Ishikawa (cell line): ENCODE measurements around the gene SCN3B.

Experiments used
- CEBPB ChIP-seq: IDR thresholded peaks from 2 replicates; pipeline ENCODE4 v1.6.1; 2012
- CREB1 ChIP-seq: IDR thresholded peaks from 2 replicates; pipeline ENCODE4 v1.6.1; 2012; ENCODE audit warnings: low read depth
- EGR1 ChIP-seq: IDR thresholded peaks from 2 replicates; pipeline ENCODE4 v1.6.1; 2012
- EP300 ChIP-seq: IDR thresholded peaks from 2 replicates; pipeline ENCODE4 v1.6.1; 2012; ENCODE audit warnings: borderline replicate concordance
- FOXM1 ChIP-seq: IDR thresholded peaks from 2 replicates; pipeline ENCODE4 v1.6.1; 2012; ENCODE audit warnings: low read depth, borderline replicate concordance
- NFIC ChIP-seq: IDR thresholded peaks from 2 replicates; pipeline ENCODE4 v1.6.1; 2012
- RAD21 ChIP-seq: IDR thresholded peaks from 2 replicates; pipeline ENCODE4 v1.6.1; 2012; ENCODE audit warnings: low read depth
- TAF1 ChIP-seq: IDR thresholded peaks from 2 replicates; pipeline ENCODE4 v1.6.1; 2012; ENCODE audit warnings: low read depth, mild to moderate bottlenecking
- TCF12 ChIP-seq: IDR thresholded peaks from 2 replicates; pipeline ENCODE4 v1.6.1; 2012; ENCODE audit warnings: low read depth
- TEAD4 ChIP-seq: IDR thresholded peaks from 2 replicates; pipeline ENCODE4 v1.6.1; 2012
- YY1 ChIP-seq: IDR thresholded peaks from 2 replicates; pipeline ENCODE4 v1.6.1; 2012; ENCODE audit warnings: low read depth
- ZBTB7A ChIP-seq: IDR thresholded peaks from 2 replicates; pipeline ENCODE4 v1.6.1; 2012; ENCODE audit warnings: low read depth
- TF ChIP-seq, protein P1 (sequence below): IDR thresholded peaks from 2 replicates; pipeline ENCODE4 v1.6.1; 2012
- TF ChIP-seq, protein P2 (sequence below): IDR thresholded peaks from 2 replicates; pipeline ENCODE4 v1.6.1; 2012
- TF ChIP-seq, protein P3 (sequence below): IDR thresholded peaks from 2 replicates; pipeline ENCODE4 v1.6.1; 2012; ENCODE audit warnings: low read depth, mild to moderate bottlenecking

SCN3B gene

DNA sequence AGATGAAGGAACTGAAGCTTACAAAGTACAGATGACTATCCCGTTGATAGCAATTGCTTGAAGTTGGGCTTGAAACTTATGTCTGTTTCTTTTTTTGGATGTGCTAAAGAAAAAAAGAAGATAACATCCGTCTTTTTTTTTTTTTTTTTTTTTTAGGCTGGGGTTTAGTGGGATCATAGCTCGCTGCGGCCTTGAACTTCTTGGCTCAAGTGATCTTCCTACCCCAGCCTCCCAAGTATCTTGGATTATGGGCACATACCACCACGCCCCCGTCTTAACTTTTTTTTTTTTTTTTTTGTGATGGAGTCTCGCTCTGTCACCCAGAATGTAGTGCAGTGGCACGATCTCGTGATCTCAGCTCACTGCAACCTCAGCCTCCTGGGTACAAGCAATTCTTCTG, 40.8 kb upstream of the SCN3B start:
- TF ChIP-seq RAD21: no peak

DNA sequence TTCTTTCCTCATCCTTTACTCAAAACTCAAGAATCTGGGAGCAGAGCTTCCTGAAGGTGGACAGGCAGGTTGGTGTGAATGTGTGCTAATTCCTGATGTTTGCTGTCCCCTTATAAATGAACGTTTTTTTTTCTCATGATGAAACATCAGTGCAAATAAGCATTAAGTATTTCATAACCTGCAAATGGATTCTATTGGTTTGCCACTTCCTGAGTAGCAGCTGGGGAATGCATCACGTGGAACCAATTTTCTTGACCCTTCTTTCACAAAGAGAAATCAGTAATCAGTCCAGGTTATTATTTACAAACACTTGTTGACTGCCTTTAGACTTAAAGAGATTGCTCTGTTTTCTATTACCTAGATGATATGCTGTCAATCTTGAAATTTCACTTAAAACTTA, 40.1 kb upstream of the SCN3B start:
- no peak for TF ChIP-seq TAF1
- no peak for TF ChIP-seq ZBTB7A
- TF ChIP-seq EP300: no peak
- TF ChIP-seq RAD21: no peak
- no peak for TF ChIP-seq CEBPB
- no peak for TF ChIP-seq NFIC

DNA sequence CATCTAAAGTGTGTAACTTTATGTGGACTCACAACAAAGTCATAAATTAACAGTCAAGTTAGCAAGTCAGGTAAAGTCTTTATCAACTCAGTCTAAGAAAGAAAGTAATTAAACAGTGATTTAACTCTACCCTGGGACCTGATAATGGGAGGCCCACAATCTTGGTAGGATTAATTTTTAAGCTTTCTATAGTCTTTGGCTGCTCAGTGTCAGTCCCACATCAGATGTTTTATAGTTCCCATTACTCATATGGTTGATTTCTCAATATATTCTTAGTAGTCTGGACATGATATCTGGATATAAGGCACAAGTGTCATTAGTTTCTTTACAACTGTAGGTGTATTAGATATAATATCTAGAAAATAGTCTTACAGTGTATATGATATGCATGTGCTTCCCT, 38.5 kb upstream of the SCN3B start:
- TF ChIP-seq FOXM1 (no peak), TEAD4 (no peak), YY1 (no peak), EP300 (no peak), EGR1 (no peak), CREB1 (no peak)
- TF ChIP-seq, protein P1, sequence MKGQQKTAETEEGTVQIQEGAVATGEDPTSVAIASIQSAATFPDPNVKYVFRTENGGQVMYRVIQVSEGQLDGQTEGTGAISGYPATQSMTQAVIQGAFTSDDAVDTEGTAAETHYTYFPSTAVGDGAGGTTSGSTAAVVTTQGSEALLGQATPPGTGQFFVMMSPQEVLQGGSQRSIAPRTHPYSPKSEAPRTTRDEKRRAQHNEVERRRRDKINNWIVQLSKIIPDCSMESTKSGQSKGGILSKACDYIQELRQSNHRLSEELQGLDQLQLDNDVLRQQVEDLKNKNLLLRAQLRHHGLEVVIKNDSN: no peak

DNA sequence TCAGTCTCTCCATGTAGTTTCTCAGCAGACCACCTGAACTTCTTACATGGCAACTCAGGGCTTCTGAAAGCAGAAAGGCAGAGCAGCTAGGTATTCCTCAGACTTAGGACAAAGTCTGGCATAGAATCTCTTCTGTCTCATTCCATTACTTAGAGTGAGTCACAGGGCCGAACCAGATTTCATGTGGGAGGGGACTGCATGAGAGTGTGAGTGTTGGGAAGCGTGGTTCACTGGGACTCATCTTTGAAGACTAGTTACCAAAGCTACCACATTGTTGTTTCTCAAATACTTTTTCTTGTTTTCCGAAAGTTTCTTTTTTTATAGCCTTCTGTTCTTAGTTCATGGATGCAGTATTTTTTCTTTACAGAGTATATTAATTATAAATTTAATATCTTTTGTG, 36.1 kb upstream of the SCN3B start:
- TF ChIP-seq NFIC: no peak
- no peak for TF ChIP-seq EGR1
- no peak for TF ChIP-seq TEAD4
- no peak for TF ChIP-seq EP300
- TF ChIP-seq, protein P2, sequence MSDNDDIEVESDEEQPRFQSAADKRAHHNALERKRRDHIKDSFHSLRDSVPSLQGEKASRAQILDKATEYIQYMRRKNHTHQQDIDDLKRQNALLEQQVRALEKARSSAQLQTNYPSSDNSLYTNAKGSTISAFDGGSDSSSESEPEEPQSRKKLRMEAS: no peak
- TF ChIP-seq, protein P3, sequence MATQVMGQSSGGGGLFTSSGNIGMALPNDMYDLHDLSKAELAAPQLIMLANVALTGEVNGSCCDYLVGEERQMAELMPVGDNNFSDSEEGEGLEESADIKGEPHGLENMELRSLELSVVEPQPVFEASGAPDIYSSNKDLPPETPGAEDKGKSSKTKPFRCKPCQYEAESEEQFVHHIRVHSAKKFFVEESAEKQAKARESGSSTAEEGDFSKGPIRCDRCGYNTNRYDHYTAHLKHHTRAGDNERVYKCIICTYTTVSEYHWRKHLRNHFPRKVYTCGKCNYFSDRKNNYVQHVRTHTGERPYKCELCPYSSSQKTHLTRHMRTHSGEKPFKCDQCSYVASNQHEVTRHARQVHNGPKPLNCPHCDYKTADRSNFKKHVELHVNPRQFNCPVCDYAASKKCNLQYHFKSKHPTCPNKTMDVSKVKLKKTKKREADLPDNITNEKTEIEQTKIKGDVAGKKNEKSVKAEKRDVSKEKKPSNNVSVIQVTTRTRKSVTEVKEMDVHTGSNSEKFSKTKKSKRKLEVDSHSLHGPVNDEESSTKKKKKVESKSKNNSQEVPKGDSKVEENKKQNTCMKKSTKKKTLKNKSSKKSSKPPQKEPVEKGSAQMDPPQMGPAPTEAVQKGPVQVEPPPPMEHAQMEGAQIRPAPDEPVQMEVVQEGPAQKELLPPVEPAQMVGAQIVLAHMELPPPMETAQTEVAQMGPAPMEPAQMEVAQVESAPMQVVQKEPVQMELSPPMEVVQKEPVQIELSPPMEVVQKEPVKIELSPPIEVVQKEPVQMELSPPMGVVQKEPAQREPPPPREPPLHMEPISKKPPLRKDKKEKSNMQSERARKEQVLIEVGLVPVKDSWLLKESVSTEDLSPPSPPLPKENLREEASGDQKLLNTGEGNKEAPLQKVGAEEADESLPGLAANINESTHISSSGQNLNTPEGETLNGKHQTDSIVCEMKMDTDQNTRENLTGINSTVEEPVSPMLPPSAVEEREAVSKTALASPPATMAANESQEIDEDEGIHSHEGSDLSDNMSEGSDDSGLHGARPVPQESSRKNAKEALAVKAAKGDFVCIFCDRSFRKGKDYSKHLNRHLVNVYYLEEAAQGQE: no peak
- no peak for TF ChIP-seq ZBTB7A
- no peak for TF ChIP-seq CREB1
- TF ChIP-seq YY1: no peak
- no peak for TF ChIP-seq TAF1
- no peak for TF ChIP-seq TCF12

DNA sequence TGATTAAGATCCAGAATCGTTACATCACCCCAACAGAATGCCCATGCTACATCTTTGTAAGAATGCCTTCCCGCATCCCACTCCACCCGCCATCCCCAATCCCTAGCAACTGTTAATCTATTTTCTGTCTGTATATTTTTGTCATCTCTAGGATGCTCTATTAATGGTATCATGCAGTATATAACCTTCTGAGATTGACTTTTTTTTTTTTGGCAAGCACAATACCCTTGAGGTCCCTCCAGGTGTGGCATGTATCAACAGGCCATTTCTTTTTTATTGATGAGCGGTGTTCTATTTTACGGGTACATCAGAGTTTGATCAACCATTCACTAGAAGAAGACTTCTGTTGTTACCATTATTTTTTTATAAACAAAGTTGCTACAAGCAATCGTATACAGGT, 30.2 kb upstream of the SCN3B start:
- no peak for TF ChIP-seq YY1
- TF ChIP-seq, protein P2: no peak
- TF ChIP-seq FOXM1: no peak
- TF ChIP-seq EP300: no peak
- TF ChIP-seq, protein P3: no peak
- no peak for TF ChIP-seq EGR1
- no peak for TF ChIP-seq TAF1
- TF ChIP-seq, protein P1: no peak
- no peak for TF ChIP-seq NFIC
- TF ChIP-seq TCF12: no peak
- no peak for TF ChIP-seq TEAD4
- no peak for TF ChIP-seq CREB1

DNA sequence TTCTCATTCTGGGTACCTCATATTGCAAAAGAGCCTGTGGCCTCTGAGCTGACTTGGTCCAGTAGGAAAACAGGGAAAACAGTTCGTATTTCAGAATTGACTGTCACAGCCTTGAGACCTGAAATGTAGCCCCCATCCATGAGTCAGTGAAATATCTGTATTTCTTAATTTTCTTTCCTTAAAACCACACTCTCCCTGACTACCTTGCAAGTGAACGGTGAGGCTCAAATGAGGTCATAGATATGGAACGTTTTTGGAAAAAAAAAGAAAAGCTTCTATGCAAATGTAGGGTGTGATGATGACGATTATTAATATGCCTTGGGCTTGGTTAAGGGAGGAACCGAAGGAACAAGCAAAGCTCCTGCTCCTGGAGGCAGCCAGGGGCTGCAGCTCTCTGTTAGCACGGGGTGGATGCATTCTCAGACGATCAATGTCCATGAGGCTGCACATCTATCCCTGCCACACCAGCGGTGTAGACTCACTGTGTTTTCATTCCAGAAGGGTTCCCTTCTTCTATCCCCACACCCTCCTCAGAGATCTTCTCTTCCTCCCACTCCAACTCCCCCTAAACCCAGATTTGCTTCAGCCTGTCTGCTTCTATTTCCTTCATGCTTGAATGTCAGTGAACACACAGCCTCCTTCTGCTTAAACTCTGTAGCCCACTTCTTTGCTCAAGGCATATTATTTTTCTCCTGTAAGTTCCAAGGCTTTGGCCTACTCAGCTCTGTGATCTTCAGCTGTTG, 29.2 kb upstream of the SCN3B start:
- TF ChIP-seq YY1: no peak
- TF ChIP-seq NFIC: no peak
- TF ChIP-seq FOXM1: no peak
- TF ChIP-seq CEBPB: no peak
- TF ChIP-seq, protein P3: no peak
- TF ChIP-seq CREB1: no peak
- TF ChIP-seq EP300: no peak
- TF ChIP-seq EGR1: no peak
- no peak for TF ChIP-seq ZBTB7A
- TF ChIP-seq TCF12: no peak
- TF ChIP-seq, protein P2: no peak
- TF ChIP-seq, protein P1: no peak
- TF ChIP-seq TEAD4: no peak
- no peak for TF ChIP-seq TAF1
- no peak for TF ChIP-seq RAD21
